Panc1 (cell line): Measurements from ENCODE around the gene LIN28B.

Experiments used
- CTCF ChIP-seq: fragments of 450-650 bp; IDR thresholded peaks from 2 replicates; pipeline ENCODE4 v1.5.1; 2017; ENCODE audit warnings: mild to moderate bottlenecking
- POLR2AphosphoS5 ChIP-seq: IDR thresholded peaks from 2 replicates; pipeline ENCODE4 v1.6.1; 2012; ENCODE audit warnings: mild to moderate bottlenecking, low read depth, low read length, moderate library complexity
- REST ChIP-seq, 2 experiments: IDR thresholded peaks; 2 replicates each; pipeline ENCODE4 v1.6.1; 2011 to 2012; ENCODE audit warnings: low read depth in 2 of 2, control low read depth in 1 of 2, low read length in 1 of 2, mild to moderate bottlenecking in 1 of 2, moderate library complexity in 1 of 2; ENCODE audit not compliant: insufficient read depth in 1 of 2
- SIN3A ChIP-seq: IDR thresholded peaks from 2 replicates; pipeline ENCODE4 v1.6.1; 2012; ENCODE audit warnings: low read depth, mild to moderate bottlenecking, low read length, moderate library complexity, borderline replicate concordance; ENCODE audit not compliant: insufficient read depth
- TCF7L2 ChIP-seq: IDR thresholded peaks from 2 replicates; pipeline ENCODE4 v1.6.1; 2011; ENCODE audit warnings: mild to moderate bottlenecking, low read depth, low read length, inconsistent platforms

- TF ChIP-seq CTCF, result no peak
- no peak for TF ChIP-seq POLR2AphosphoS5
- no peak for TF ChIP-seq SIN3A
- TF ChIP-seq REST (IDR thresholded peaks at IDR 0.05; ENCODE audit: insufficient read depth in 1 of 2, low read depth in 2 of 2, low read length in 1 of 2), result no peak
- TF ChIP-seq TCF7L2, result no peak
Measured at GRCh38 chr6:104983296-104983695, 26.4 kb downstream of the LIN28B start.
